Fibroblast of mammary gland (primary cell): ENCODE data around the gene NCKIPSD.

ENCODE experiments used
- DNase-seq: peaks from one replicate; pipeline ENCODE4 v3.0.0-alpha.2; 2010; ENCODE audit warnings: low read depth
- H3K4me3 ChIP-seq: 2 replicates; pipeline ENCODE4 v1.5.1; 2011; ENCODE audit warnings: low read depth, mild to moderate bottlenecking, low read length, moderate library complexity; ENCODE audit not compliant: control insufficient read depth
- TF ChIP-seq, protein P1 (sequence below): conservative IDR thresholded peaks from 2 replicates; pipeline ENCODE4 v1.5.1; 2011; ENCODE audit warnings: low read depth, low read length, inconsistent platforms; ENCODE audit not compliant: control insufficient read depth, insufficient read depth

The NCKIPSD gene

DNA sequence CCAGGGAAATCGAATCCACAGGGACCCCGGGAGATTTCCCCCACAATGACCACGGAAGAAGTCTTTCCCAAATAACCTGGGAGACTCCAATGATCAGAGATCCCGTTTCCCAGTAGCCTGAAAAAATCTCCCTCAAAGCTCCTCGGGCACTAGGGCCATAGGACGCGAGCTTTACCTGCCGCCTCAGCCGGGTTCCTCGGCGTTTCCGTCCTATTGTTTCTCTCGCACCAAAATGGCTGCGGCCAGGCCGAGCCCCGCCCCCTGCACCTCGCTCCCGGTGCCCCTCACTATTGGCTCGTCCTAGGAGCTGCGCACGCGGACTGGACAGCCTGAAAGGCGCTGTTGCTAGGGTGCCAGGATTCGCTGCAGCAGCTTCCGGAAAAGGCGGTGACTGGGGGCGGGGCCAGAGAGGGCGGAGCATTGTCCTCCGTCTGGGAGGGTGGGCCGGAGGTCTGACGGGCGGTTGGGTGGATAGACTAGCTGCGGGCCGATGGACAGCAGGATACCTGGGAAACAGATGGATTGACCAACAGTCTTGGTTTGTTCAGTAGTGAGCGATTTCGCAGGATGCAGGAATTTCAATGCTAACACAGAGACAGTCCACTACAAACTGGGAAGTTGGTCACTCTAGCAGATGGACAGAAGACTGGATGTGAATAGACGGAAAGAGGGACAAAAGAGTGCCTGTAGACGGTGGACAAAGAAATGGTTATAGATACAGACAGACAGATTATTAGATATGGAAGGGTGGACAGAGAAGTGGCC is 31.4 kb upstream of the NCKIPSD start, which contains the start of gene IP6K2:
Gene IP6K2 (minus strand): TSS at position 240 of the 765 bp plus-strand sequence. CDS start 21,930 bp downstream, outside the sequence.
- peak; percentile 96 for DNase-seq
- TF ChIP-seq, protein P1, sequence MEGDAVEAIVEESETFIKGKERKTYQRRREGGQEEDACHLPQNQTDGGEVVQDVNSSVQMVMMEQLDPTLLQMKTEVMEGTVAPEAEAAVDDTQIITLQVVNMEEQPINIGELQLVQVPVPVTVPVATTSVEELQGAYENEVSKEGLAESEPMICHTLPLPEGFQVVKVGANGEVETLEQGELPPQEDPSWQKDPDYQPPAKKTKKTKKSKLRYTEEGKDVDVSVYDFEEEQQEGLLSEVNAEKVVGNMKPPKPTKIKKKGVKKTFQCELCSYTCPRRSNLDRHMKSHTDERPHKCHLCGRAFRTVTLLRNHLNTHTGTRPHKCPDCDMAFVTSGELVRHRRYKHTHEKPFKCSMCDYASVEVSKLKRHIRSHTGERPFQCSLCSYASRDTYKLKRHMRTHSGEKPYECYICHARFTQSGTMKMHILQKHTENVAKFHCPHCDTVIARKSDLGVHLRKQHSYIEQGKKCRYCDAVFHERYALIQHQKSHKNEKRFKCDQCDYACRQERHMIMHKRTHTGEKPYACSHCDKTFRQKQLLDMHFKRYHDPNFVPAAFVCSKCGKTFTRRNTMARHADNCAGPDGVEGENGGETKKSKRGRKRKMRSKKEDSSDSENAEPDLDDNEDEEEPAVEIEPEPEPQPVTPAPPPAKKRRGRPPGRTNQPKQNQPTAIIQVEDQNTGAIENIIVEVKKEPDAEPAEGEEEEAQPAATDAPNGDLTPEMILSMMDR: no peak
- H3K4me3 ChIP-seq: peak within 1 kb of the TSS; percentile 69

DNA sequence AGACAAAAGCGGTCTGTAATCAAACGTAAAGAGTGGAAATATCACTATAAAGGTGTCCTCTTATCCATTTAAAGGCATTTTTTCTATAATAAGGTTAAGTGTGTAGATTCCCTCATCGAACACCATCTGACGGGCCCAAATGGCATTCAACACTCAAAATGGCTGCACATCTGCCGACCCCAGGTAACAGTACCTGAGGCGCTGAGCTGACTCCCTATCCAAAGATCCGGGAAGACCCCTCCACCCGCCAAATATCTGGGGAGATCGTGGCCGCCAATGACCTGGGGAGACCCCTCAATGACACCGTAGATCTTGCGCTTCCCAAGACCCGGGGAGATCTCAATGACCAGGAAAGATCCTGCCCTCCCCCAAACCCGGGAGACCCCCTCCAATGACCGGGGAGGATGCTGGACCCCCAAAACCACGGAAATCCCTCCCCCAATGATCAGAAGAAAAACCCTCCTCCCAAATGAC is 30.8 kb upstream of the NCKIPSD start:
- TF ChIP-seq, protein P1: no peak
- no peak for DNase-seq

DNA sequence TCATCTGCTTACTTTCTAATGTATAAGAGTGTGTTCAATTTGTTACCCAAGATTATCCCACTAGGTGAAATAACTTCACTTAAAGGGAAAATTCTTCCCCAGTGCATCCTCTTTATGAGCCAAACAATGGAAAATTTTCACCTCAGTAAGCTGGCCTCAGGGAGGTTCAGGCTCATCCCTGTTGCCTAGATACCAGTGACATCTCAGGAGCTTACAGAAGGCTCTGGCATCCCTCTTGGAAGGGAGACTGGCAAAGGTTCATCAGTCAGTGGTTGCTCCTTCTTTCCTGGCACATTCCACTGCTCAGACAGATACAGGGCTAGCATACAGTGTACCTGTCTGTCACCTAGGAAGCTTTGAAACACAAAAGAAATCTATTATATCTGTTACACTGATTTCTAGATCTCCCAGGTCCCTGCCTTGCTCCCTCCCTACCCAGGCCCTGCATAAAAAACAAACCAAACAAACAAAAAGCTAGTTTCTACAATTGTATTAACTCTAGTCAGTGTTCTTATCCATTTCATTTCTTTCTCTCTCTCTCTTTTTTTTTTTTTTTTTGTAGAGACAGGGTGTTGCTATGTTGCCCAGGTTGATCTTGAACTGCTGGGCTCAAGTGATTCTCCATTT is 29.6 kb upstream of the NCKIPSD start:
- TF ChIP-seq, protein P1: no peak
- peak; percentile 56 for DNase-seq
- peak overlapping the region; percentile 69 for H3K4me3 ChIP-seq

More for the DNA sequence above, 30.8 kb upstream of the NCKIPSD start:
- peak overlapping the region; percentile 69 for H3K4me3 ChIP-seq

DNA sequence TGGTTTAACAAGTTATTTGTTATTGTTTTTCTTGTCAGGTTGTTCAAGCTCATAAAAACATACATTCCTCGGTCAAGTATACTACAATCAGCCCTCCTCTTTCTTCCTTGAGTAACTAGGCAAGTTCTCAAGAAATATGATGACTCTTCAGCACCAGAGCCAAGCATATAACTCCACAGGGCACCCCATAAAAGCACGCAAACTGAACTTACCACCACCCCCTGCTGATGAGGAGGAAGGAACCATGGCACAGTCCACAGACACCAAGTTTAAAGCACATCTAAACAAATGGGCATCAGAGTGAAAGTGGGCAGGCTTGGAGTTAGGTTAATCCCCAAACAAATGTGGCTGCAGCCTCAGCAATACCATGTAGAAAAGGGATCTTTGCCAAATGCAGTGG is 26.0 kb upstream of the NCKIPSD start:
- TF ChIP-seq, protein P1: no peak
- DNase-seq: no peak
- H3K4me3 ChIP-seq: no peak overlapping the region

DNA sequence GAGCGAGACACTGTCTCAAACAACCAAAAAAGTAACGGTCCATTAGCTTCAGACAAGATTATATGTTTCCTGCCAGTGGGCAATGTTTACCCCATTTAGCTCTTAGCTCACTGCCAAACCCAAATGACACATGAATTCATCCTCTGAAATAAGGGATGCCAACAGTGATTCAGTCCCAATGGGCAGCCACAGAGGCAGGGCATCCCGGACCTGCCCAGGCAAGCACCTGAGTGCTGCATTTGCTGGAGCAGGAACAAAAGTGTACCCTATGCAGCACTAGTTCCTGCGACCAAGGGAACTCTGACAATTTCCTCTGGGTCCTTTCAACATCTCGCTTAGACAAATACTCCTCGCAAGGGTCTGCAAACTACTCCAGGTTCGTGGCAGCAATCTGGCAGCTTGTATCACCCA is 23.3 kb upstream of the NCKIPSD start:
- H3K4me3 ChIP-seq: no peak overlapping the region
- DNase-seq: peak; percentile 41
- TF ChIP-seq, protein P1: no peak

DNA sequence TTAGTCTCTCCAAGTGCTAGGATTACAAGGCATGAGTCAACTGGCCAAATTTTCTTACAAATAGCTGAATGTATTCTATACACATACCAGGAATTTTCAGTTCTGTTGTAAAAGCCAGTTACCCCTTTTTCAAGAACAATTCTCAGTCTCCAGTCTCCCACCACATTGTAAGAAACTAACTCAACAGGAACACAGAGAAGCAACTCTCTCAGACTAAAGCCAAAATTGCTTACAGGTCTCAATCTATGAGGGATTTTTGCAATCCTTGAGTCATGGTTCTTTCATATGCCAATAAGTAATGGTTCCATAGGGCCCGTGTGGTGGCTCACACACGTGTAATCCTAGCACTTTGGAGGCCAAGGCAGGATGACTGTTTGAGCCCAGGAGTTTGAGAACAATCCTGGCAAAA is 22.8 kb upstream of the NCKIPSD start:
- TF ChIP-seq, protein P1: no peak
- H3K4me3 ChIP-seq: no peak overlapping the region
- DNase-seq: peak; percentile 92
